WTC11 (cell line): ENCODE results near the gene CASD1. TPM values are rescaled to one million over a fixed set of nuclear protein-coding genes. Genes with fewer than 3 reads are reported as not detected.

ENCODE experiments used
- ATAC-seq: fragments of 200-7000 bp; cut with Tn5 transposase; 2 replicates; pipeline ENCODE4 v1.10.0; 2021; ENCODE audit warnings: mild to moderate bottlenecking, moderate library complexity
- CTCF ChIA-PET: fragments of 300-600 bp; sonication (Branson Sonifier 250); formaldehyde crosslinking; loops from one replicate; lab custom pipeline; 2021; ENCODE audit warnings: antibody characterized with exemption; lab: Charles Lee
- POLR2A ChIA-PET: fragments of 350-600 bp; sonication (Branson Sonifier 250); formaldehyde crosslinking; loops from one replicate; lab custom pipeline; 2021; ENCODE audit warnings: antibody characterized with exemption; lab: Charles Lee
- DNase-seq: peaks from one replicate; pipeline ENCODE4 v3.0.0; 2021; ENCODE audit warnings: low spot score
- H3K27ac Mint-ChIP-seq: 2 replicates; pipeline ENCODE4 v1.8.0; 2021; ENCODE audit warnings: mixed read lengths
- H3K27me3 Mint-ChIP-seq: 2 replicates; pipeline ENCODE4 v1.8.0; 2021; ENCODE audit warnings: low read depth, mild to moderate bottlenecking, moderate library complexity, mixed read lengths
- H3K36me3 Mint-ChIP-seq: 2 replicates; pipeline ENCODE4 v1.8.0; 2021; ENCODE audit warnings: mixed read lengths
- H3K4me1 Mint-ChIP-seq: 2 replicates; pipeline ENCODE4 v1.8.0; 2022; ENCODE audit warnings: mixed read lengths
- H3K4me3 Mint-ChIP-seq: 2 replicates; pipeline ENCODE4 v1.8.0; 2021; ENCODE audit warnings: mild to moderate bottlenecking, moderate library complexity, mixed read lengths
- H3K9me3 Mint-ChIP-seq: 2 replicates; pipeline ENCODE4 v1.8.0; 2021; ENCODE audit warnings: mixed read lengths
- AR ChIP-seq: fragments of 250-450 bp; sonication (Bioruptor Pico); IDR thresholded peaks from 2 replicates; pipeline ENCODE4 v1.9.0; 2021; ENCODE audit warnings: mild to moderate bottlenecking
- CBFB ChIP-seq: sonication (generic); formaldehyde crosslinking; IDR thresholded peaks from 2 replicates; pipeline ENCODE4 v1.8.1; 2022; ENCODE audit warnings: mild to moderate bottlenecking, low read depth, missing genetic modification reagents
- CDX4 ChIP-seq: fragments of 250-450 bp; sonication (Bioruptor Pico); IDR thresholded peaks from 2 replicates; pipeline ENCODE4 v1.9.0; 2021; ENCODE audit warnings: moderate library complexity, mild to moderate bottlenecking, inconsistent platforms, borderline replicate concordance
- E2F4 ChIP-seq: sonication (generic); formaldehyde crosslinking; IDR thresholded peaks from 2 replicates; pipeline ENCODE4 v1.8.1; 2022; ENCODE audit warnings: low read depth, mild to moderate bottlenecking, moderate library complexity, missing genetic modification reagents, borderline replicate concordance
- E2F5 ChIP-seq: sonication (generic); formaldehyde crosslinking; IDR thresholded peaks from 2 replicates; pipeline ENCODE4 v1.8.1; 2022; ENCODE audit warnings: mild to moderate bottlenecking, moderate library complexity, missing genetic modification reagents
- MYBL2 ChIP-seq: sonication (generic); formaldehyde crosslinking; IDR thresholded peaks from 2 replicates; pipeline ENCODE4 v1.8.1; 2023; ENCODE audit warnings: mild to moderate bottlenecking, moderate library complexity, missing genetic modification reagents
- PRDM15 ChIP-seq: sonication (generic); formaldehyde crosslinking; IDR thresholded peaks from 2 replicates; pipeline ENCODE4 v1.8.0; 2022; ENCODE audit warnings: missing genetic modification reagents
- ZNF416 ChIP-seq: fragments of 250-450 bp; sonication (Bioruptor Pico); IDR thresholded peaks from 2 replicates; pipeline ENCODE4 v1.9.0; 2021; ENCODE audit warnings: mild to moderate bottlenecking, inconsistent platforms
- total RNA-seq: library from RNA; stranded (reverse); gene quantifications from 3 replicates; pipeline ENCODE4 v1.2.3, GENCODE V29; 2021
- TF ChIP-seq, protein P1 (sequence below): sonication (generic); formaldehyde crosslinking; IDR thresholded peaks from 2 replicates; pipeline ENCODE4 v1.8.1; 2023; ENCODE audit warnings: mild to moderate bottlenecking, missing genetic modification reagents, moderate library complexity
- TF ChIP-seq, protein P2 (sequence below): sonication (generic); formaldehyde crosslinking; conservative IDR thresholded peaks from 2 replicates; pipeline ENCODE4 v1.8.1; 2023; ENCODE audit warnings: mild to moderate bottlenecking, low read depth, missing genetic modification reagents, moderate library complexity

CASD1 gene
- total RNA-seq, 1 experiment from 2014 or later = 19.5 TPM

DNA sequence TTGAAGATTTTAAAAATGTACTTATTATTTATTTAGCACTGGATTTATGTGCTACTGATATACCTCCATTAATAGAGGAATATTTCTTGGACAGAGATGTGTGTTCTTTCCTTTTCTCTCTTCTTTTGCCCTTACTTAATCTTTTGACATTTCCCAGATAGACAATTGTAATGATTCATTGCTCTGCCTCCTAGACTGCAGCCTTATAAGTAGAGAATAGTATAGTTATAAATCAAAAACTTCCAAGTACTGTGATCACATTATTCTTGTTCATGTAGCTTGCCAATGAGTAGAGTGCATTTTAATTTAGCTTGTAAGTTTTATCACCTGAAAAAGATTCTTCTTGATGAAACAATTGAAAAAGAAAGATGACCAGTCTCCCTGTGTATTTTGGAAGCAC lies 47.6 kb downstream of the CASD1 start:
- Mint-ChIP-seq H3K4me3 (no peak overlapping the region), H3K4me1 (no peaks in the 10 kb centered on the region), H3K27me3 (no peaks in the 10 kb centered on the region), H3K27ac (no peak overlapping the region), H3K9me3 (no peaks in the 10 kb centered on the region), H3K36me3 (peaks cover 18% of the 10 kb centered on the region)
- ChIA-PET POLR2A (no interaction called here), CTCF (no interaction called here)
- TF ChIP-seq, protein P1, sequence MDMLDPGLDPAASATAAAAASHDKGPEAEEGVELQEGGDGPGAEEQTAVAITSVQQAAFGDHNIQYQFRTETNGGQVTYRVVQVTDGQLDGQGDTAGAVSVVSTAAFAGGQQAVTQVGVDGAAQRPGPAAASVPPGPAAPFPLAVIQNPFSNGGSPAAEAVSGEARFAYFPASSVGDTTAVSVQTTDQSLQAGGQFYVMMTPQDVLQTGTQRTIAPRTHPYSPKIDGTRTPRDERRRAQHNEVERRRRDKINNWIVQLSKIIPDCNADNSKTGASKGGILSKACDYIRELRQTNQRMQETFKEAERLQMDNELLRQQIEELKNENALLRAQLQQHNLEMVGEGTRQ (CRISPR knock-in tag) = no peak
- TF ChIP-seq E2F5 (CRISPR knock-in tag) (no peak), PRDM15 (no peak), AR (CRISPR knock-in tag) (no peak), CBFB (CRISPR knock-in tag) (no peak), MYBL2 (no peak), E2F4 (CRISPR knock-in tag) (no peak), CDX4 (CRISPR knock-in tag) (no peak)
- TF ChIP-seq, protein P2, sequence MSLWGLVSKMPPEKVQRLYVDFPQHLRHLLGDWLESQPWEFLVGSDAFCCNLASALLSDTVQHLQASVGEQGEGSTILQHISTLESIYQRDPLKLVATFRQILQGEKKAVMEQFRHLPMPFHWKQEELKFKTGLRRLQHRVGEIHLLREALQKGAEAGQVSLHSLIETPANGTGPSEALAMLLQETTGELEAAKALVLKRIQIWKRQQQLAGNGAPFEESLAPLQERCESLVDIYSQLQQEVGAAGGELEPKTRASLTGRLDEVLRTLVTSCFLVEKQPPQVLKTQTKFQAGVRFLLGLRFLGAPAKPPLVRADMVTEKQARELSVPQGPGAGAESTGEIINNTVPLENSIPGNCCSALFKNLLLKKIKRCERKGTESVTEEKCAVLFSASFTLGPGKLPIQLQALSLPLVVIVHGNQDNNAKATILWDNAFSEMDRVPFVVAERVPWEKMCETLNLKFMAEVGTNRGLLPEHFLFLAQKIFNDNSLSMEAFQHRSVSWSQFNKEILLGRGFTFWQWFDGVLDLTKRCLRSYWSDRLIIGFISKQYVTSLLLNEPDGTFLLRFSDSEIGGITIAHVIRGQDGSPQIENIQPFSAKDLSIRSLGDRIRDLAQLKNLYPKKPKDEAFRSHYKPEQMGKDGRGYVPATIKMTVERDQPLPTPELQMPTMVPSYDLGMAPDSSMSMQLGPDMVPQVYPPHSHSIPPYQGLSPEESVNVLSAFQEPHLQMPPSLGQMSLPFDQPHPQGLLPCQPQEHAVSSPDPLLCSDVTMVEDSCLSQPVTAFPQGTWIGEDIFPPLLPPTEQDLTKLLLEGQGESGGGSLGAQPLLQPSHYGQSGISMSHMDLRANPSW (CRISPR knock-in tag) = no peak
- no peak for ATAC-seq
- DNase-seq = no peak

- POLR2A ChIA-PET = no interaction called here
- ATAC-seq (no peak), DNase-seq (no peak)
- Mint-ChIP-seq H3K27me3 (no peaks in the 10 kb centered on the region), H3K4me1 (no peaks in the 10 kb centered on the region), H3K9me3 (no peaks in the 10 kb centered on the region), H3K4me3 (no peak overlapping the region), H3K36me3 (peaks cover 10% of the 10 kb centered on the region; the same call in 1 of the 2 replicates), H3K27ac (no peak overlapping the region)
- CTCF ChIA-PET = no interaction called here
- TF ChIP-seq, protein P2 (CRISPR knock-in tag) = no peak
- no peak for TF ChIP-seq ZNF416 (CRISPR knock-in tag)
These were observed 50.4 kb downstream of the CASD1 start for GRCh38 chr7:94559972-94560371.
